Uterus (tissue), 2 donors: ENCODE results near the gene HSPB9.

Experiments used
- CTCF ChIP-seq, 4 experiments: fragments of 200-600 bp in 2 of 4; fragments of 450-650 bp in 2 of 4; sonication (generic) in 2 of 4; IDR thresholded peaks; one replicate each; pipeline ENCODE4 v1.5.1; 2016 to 2019; ENCODE audit warnings: antibody characterized with exemption in 4 of 4, mild to moderate bottlenecking in 2 of 4, moderate library complexity in 1 of 4
- POLR2A ChIP-seq, 2 donors: fragments of 450-650 bp; IDR thresholded peaks; one replicate each; pipeline ENCODE4 v1.6.1; 2016; ENCODE audit warnings: antibody characterized with exemption in 2 of 2, mild to moderate bottlenecking in 1 of 2, moderate library complexity in 1 of 2

- TF ChIP-seq CTCF (IDR thresholded peaks at IDR 0.05) (no peak), POLR2A (IDR thresholded peaks at IDR 0.05) (no peak)
Measured at GRCh38 chr17:42163113-42163512, 40.5 kb downstream of the HSPB9 start.
